Measurements from ENCODE around the gene SIRT4. TPM values are rescaled to one million over a fixed set of nuclear protein-coding genes. Genes with fewer than 3 reads are reported as not detected.
"Not testable (repeated sequence)": the region's sequence is repeated elsewhere in the genome, so short reads cannot be mapped to it uniquely, and the experiment has no call there.

Gene SIRT4
- 1 to 10 TPM; 1.8 to 4.4 (median 3.6) TPM for total RNA-seq

GRCh38 chr12:120301962-120302815 is at the start of gene SIRT4:
Gene SIRT4 (plus strand): TSS chr12:120302321. CDS start chr12:120303562, 1,241 bp downstream.
- WGBS: 9% methylated on average over 31 of the region's 31 CpGs
- H3K9me3 ChIP-seq: no peaks in the 10 kb centered on the region
- peak within 1 kb of the TSS; percentile 69 for H3K4me3 ChIP-seq
- TF ChIP-seq CTCF (IDR thresholded peaks at IDR 0.05): peak; percentile 50 to 77
- TF ChIP-seq POLR2A (IDR thresholded peaks at IDR 0.05): no peak
- TF ChIP-seq EP300 (IDR thresholded peaks at IDR 0.05): no peak
- TF ChIP-seq POLR2AphosphoS5 (IDR thresholded peaks at IDR 0.05): no peak
- no peaks in the 10 kb centered on the region for H3K27me3 ChIP-seq
- H3K27ac ChIP-seq: no peak within 1 kb of the TSS
- H3K4me1 ChIP-seq: peaks cover 14% of the 10 kb centered on the region
- no peaks in the 10 kb centered on the region for H3K36me3 ChIP-seq
- DNase-seq (ENCODE audit: low spot score in 2 of 2): peak; percentile 91 to 93

- DNase-seq (ENCODE audit: low spot score in 2 of 2); H3K27me3 ChIP-seq; H3K36me3 ChIP-seq; H3K4me3 ChIP-seq; H3K9me3 ChIP-seq: not testable (repeated sequence)
- peaks cover 96% of the 10 kb centered on the region for H3K4me1 ChIP-seq
- H3K27ac ChIP-seq: peak overlapping the region; percentile 52
- WGBS: 74% methylated on average over 6 of the region's 6 CpGs
Measured at GRCh38 chr12:120253313-120253712, 48.8 kb upstream of the SIRT4 start.

- Histone ChIP-seq H3K4me3 (no peak overlapping the region), H3K36me3 (peaks cover 10% of the 10 kb centered on the region), H3K27me3 (no peaks in the 10 kb centered on the region), H3K27ac (peak overlapping the region; percentile 78), H3K4me1 (peaks cover 96% of the 10 kb centered on the region), H3K9me3 (no peaks in the 10 kb centered on the region)
- TF ChIP-seq POLR2AphosphoS5 (IDR thresholded peaks at IDR 0.05) (no peak), EP300 (IDR thresholded peaks at IDR 0.05) (no peak), CTCF (IDR thresholded peaks at IDR 0.05) (no peak)
- no peak for DNase-seq (ENCODE audit: low spot score in 2 of 2)
- 81% methylated on average over 7 of the region's 7 CpGs for WGBS
Measured at GRCh38 chr12:120254809-120255208, 47.3 kb upstream of the SIRT4 start.

- Histone ChIP-seq H3K27me3 (no peaks in the 10 kb centered on the region), H3K9me3 (no peaks in the 10 kb centered on the region), H3K36me3 (peaks cover 10% of the 10 kb centered on the region), H3K4me3 (no peak overlapping the region), H3K27ac (peak overlapping the region; percentile 78), H3K4me1 (peaks cover 96% of the 10 kb centered on the region)
- 16% methylated on average over 8 of the region's 9 CpGs for WGBS
- TF ChIP-seq EP300 (IDR thresholded peaks at IDR 0.05) (no peak), POLR2A (IDR thresholded peaks at IDR 0.05) (no peak), POLR2AphosphoS5 (IDR thresholded peaks at IDR 0.05) (peak in 1 of 3 donors; percentile 10), CTCF (IDR thresholded peaks at IDR 0.05) (no peak)
- DNase-seq (ENCODE audit: low spot score in 2 of 2): no peak
Measured at GRCh38 chr12:120257041-120257821, 44.9 kb upstream of the SIRT4 start.

- Histone ChIP-seq H3K4me3 (no peak overlapping the region), H3K9me3 (no peaks in the 10 kb centered on the region), H3K27ac (peak overlapping the region; percentile 9), H3K36me3 (peaks cover 10% of the 10 kb centered on the region), H3K27me3 (no peaks in the 10 kb centered on the region), H3K4me1 (peaks cover 98% of the 10 kb centered on the region)
- DNase-seq (ENCODE audit: low spot score in 2 of 2): no peak
- TF ChIP-seq EP300 (IDR thresholded peaks at IDR 0.05) (no peak), CTCF (IDR thresholded peaks at IDR 0.05) (no peak), POLR2A (IDR thresholded peaks at IDR 0.05) (no peak), POLR2AphosphoS5 (IDR thresholded peaks at IDR 0.05) (no peak)
- WGBS: 83% methylated on average over 5 of the region's 5 CpGs
Measured at GRCh38 chr12:120258323-120258896, 43.7 kb upstream of the SIRT4 start.

All from suprapubic skin (tissue), 4 donors.